ENCODE measurements around the gene KLF1.

KLF1 gene

DNA sequence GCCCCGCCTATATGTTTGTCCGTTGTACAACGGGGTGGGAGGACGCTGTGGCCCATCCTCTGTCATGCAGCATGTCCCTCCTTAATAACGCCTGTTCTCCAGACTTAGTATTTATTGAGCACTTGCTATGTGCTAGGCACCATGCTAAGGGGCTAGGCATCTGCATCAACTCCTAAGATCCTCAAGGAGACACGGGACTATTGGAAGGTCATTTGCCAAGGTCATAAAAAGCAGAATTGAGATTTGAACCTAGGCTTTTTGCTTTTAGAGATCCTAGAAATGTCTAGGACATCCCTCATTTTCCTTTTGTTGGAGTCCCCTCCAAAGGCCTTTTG lies 50.5 kb downstream of the KLF1 start:
- no peak for DNase-seq

DNA sequence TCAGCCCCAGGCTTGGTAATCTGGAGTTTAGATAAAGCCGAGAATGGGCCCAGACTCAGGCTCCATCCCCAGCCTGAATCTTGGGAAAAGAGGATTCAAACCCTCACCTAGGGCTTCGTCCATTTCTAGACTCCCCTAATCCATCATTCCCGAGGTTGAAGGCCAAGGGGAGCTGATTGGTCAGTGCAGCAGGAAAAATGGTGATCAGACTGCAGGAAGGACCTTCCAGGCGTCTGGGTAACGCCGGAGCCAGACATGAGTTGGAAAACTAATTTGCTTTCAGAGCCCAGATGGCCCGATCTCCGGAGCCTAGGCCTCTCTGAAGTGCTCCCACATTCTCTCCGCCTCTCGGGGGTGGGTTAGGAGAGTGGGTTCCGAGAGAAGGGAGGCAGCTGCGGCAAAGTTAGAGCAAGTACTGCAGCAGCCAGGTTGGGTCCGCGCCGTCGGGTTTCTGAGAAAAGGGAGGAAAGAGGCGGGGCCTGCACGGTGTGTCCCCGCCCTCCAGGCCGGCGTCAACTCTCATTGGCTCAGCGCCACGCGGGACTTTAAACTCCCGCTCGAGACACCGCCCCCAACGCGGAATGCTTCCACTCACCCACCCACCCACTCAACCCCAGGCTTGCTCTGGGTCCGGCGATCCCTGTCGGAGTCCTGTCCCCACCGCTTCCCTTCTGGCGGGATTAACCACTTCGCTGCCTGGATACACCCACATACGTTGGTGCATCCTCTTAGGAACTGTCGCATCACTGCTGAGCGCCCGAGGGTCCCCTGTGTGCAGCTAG lies 51.8 kb downstream of the KLF1 start:
- DNase-seq, result no peak

DNA sequence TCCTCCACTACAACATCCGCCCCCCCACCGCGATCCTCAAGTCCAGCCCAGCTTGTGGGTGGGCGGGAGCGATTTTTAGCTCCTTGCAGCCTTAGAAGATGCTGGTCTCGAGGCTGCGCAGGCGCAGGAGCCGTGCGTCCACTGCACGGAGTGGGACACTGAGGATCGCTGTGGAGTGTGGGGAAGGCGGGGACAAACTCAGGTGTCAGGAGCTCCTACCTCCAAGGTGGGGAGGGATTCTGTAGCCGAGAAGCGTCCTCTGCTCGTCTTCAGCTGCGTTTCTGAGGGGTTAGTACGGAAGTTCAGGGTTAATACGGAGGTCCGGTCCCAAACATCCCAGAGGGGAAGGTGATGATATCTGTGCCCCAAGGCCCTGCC lies 52.4 kb downstream of the KLF1 start, which contains the start of gene RTBDN:
RTBDN (minus strand) TSS at position 14 of the 378 bp plus-strand sequence. CDS start 4,600 bp downstream, outside the sequence.
- no peak for DNase-seq
